Activated effector memory CD4-positive, alpha-beta T cell treated with Interleukin-2 at 50 U/mL for 16 hours (primary cell): ENCODE data around the gene ISG20L2.

Experiments
- DNase-seq: peaks from one replicate; pipeline ENCODE4 v3.0.0-alpha.2; 2020

ISG20L2 gene

GRCh38 chr1:156740237-156740740 is 11.7 kb upstream of the ISG20L2 start:
- no peak for DNase-seq

- DNase-seq = no peak
These were observed 10.3 kb upstream of the ISG20L2 start for GRCh38 chr1:156738916-156739315.

GRCh38 chr1:156738407-156738806 is 9.8 kb upstream of the ISG20L2 start:
- no peak for DNase-seq

DNA sequence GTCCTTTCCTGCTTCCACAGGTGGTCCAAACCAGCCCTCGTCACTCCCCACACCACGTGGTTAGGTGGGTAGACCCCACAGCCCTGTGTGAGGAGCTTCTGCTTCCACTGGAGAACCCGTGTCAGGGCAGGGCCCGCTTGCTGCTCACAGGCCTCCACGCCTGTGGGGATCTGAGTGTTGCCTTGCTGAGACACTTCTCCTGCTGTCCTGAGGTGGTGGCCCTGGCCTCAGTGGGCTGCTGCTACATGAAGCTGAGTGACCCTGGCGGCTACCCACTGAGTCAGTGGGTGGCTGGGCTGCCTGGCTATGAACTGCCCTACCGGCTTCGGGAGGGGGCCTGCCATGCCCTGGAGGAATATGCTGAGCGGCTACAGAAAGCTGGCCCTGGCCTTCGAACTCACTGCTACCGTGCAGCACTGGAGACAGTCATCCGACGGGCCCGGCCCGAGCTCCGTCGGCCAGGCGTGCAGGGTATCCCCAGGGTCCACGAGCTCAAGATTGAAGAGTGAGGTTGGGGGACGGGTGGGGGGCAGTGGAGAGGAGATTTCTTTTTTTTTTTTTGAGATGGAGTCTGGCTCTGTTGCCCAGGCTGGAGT is 5.5 kb upstream of the ISG20L2 start:
- DNase-seq = no peak

DNA sequence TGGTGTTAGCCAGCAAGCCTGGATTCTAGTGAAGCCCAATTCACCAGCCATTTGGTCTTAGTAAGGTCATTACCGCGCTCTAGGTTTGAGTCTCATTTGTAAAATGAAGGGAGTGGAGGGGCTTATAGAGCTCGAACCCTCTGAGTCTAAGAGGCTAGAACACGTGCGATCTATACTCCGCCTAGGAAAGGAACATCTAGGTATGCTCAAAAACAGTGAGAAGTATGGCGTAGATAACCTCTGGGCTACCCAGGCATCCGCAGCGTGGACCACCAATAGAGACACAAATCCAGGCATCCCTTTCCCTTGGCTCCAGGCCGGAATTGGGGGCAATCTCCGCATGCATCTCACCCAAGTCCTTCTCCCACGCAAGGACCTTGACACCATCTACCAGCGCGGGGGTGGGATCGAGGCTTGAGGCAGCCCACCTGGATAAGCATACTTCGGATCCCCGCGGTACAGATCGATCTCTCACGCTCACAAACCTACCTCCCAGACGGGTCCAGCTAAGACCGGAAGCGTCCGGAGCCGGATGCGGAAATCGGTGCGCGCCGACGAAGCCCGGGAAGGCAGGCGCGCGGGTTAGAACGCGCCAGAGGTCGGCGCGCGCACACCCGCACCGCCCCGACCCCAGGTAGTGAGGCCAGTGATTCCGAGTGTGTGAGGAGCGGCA is 504 bp downstream of the ISG20L2 start, which contains the start of gene METTL25B:
METTL25B (plus strand) TSS at position 544 of the 673 bp plus-strand sequence. CDS start 636 bp downstream, outside the sequence.
- DNase-seq = no peak

- DNase-seq = no peak
These were observed 1.1 kb downstream of the ISG20L2 start for GRCh38 chr1:156727492-156727891.

- no peak for DNase-seq
These were observed 1.9 kb downstream of the ISG20L2 start for GRCh38 chr1:156726549-156727226.

DNA sequence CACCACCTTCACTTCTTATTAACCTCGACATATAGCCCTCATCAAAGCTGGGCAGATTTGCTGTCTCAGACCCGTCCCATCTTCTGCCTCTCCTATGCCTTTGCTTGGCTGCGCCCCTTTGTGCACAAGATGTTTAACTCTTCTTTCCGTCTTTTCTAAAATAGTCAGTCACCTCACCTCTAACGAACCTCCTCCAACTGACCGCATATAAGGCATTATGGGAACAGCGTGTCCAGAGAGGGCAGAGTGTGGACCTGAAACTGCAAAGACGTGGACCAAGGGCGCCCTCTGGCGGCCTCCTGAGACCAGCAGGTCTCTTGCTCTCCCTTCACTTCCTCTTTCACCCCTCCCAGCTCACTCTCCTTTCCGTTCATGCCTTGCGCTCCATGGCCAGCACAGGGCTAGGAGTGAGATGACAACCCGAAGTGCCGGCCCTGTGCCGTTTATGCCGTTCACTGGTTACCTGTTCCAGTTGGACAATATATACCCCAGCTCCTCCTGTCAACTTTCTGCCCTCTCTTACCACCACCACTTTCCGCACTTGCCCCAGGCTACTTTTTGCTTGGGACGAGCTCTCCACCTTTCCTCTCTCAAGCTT is 2.8 kb downstream of the ISG20L2 start:
- peak; percentile 64 for DNase-seq

DNA sequence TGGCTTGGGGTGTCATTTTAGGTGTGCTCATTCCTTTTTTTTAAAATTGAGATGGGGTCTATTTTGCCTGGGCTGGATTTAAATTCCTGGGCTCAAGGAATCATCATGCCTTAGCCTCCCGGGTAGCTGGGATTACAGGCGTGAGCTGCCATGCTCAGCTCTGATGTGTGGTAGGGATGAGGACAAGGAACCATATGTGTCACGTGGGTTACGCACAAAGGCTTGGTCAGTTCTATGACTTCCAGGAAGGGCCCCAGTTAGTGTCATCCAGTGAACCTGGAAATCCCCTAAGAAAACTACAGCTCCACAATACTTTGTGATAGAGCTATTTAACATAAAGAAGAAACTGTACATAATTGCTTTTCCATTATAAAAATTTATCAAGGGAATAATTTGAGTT is 7.0 kb downstream of the ISG20L2 start:
- DNase-seq = no peak

DNA sequence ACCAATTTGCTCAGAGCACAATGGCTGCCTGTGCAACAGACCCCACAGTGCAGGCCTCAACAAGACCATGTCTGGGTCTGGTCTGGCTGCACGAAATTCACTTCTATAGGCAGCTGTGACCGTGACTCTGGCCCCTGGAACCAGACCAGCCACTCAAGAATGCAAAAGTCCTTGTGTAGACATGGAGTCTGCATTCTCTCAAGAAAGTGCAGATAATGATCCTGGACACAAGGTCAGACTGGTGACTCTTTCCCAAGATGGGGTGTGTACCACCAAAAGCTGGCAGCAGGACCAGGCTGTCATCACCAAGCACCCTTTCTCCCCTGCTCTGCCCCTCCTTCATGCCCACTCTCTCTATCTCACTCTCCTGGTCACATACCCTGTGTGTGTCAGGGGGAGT is 7.4 kb downstream of the ISG20L2 start:
- no peak for DNase-seq

DNA sequence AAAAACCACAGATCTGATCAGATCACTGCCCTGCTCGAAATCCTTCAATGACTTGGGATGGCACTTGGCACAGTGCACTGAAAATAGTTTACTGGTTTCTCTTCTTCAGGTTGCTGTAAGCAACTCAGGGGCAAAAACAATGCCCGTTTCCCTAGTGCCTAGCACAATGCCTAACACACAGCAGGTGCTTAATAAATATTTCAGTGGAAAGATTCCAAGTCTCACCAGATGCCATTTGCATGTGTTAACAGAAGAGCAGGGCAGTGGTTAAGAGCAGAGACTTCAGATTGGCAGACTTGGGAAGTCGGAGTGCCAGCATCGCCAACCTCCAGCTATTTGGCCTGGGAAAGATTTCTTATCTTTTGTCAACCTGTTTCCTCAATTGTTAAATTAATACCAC is 11.2 kb downstream of the ISG20L2 start:
- no peak for DNase-seq

GRCh38 chr1:156714830-156715229 is 13.7 kb downstream of the ISG20L2 start:
- no peak for DNase-seq

GRCh38 chr1:156712626-156713025 is 15.9 kb downstream of the ISG20L2 start:
- DNase-seq = no peak

DNA sequence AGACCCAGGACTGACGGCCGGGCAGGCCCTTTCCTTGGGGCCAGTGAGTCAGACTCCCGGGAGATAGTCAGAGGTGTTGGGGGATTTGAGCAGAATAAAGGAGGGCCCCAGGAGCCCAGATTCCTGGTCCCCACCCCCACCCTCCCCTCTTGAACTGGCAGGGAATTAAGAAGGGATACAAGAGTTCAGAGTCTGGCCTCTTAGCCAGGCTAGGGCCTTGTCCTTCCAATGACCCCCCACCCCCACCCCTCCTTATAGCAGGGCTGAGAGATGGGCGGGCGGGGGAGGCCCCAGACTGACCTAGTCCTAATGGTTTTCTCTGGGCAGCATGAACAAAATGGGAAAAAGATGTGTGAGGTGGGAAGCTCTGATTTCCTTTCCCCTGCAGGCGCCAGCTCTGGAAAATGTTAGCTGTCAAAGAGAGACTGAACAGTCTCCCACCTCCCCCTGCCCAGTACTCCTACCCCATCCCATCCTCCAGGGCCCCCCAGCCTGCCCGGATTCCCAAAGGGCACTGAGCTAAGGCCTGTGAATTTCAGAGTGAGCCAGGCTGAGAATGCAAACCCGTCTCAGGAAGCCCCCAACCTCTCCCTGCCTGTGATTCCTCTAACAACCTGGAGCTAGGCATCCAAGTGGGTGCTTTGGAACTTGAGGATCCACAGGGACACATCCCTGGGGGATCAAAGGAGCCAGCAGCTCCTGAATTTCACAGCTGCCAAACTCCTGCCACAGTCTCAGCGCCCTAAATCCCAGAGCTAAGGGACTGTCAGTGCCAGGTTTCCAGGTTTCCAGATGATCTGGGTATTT is 17.4 kb downstream of the ISG20L2 start:
- DNase-seq = no peak

DNA sequence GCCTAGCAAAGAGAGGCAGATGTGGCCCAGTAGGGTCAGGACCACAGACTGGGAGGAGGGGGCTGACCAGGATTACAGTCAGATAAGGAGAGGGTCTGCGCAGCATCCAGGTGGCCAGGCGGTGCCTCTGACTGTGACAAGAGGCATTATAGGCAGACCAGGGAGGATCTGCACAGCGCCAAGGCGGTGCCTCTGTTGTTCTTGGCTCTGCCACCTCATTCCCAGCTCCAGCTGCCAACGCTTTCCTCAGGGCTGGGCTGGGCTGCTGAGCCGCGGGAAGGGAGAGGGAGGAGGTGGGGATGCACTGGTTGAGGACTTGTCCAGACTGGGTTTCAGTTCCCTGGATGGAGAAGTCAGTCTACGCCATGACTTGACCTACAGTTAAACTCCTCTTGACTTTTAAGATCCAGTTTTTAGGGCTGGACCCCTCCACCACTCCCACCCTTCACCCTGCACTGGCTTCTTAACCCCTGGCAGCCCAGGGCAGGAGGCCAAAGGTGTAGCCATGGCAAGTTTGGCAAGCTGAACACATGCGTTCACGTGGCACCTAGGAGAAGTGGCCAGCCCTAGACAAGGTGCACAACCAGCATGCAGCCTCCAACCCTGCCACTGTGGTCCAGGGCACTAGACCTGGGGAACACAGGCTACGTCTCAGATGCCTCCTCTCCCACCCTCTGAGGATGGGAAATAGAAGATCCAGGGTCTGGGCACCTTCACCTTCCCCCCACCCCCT is 18.6 kb downstream of the ISG20L2 start:
- DNase-seq = no peak

DNA sequence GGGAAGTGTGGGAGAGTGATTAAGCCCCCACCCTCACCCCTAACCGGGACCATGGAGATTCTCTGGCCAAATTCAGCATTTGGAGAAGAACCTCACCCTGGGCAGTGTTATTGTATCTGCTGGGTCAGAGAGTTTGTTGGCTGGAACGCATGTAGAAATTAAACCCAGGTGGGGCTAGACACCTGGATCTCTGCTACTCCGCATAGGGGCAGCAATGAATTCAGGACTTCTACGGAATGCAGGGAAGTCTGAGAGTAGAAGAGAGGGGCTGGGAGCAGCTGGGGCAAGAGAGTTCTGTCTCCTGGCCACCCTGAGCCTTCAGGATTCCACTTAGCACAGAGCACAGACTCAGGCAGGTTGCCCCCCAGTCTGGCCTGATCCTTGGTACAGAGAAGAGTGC is 19.5 kb downstream of the ISG20L2 start:
- no peak for DNase-seq

DNA sequence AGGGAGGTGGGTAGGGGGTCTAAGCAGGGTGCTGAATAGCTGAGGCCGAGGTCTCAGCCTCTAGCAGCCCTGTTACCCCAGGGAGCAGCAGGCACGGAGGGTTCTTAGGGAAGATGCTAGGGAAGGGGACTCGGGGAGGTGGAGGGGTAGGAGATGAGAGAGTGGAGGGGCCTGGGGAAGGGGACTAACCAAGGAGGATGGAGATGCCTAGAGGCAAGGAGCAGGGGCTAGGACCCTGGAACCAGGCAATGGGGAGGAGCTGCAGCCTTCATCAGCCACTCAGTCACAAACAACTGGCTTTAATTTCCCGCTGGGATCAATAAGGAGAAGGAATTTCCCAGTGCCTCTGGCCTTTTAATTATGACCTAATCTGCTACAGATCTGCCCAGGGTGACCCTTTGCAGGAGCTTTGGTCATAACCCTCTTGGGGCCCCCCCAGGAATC is 20.3 kb downstream of the ISG20L2 start:
- no peak for DNase-seq

DNA sequence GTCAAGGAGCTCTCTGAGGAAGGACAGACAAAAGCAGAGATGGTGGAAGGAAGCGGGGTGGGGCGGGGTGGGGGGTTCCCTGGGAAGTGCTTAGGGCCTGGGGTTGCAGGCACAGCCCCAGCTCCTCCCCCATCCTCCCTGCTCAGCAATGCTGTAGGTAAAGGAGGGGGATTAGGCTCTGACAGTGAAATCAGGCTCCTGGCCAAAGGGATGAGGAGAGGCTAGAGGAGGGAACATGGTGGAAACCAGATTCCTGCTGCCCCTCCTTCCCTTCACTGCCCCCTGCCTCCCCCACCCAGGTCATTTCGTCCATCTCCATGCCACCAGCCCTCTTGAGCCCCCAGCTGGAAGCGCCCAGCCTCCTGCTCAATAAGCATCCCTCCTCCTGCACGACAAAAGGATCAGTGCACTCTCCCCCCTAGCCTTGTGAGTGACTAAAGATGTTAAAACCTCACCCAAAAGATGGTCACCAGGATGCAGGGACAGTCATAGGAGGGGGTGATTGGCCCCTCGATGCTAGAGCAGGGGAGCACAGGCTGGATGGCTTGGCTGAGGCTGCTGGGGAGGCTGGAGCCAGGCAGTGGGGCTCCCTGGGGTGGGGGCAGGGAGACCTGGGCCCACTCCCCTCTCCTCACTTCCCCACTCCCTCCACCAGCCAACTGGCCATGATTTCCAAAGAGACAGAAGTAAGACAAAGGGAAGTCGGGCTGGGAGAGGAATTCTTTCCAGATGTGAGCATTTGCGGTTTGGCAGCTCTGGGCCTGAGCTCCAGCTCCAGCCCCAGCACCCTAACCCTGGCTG is 20.9 kb downstream of the ISG20L2 start:
- DNase-seq = no peak

- DNase-seq = no peak
These were observed 21.7 kb downstream of the ISG20L2 start for GRCh38 chr1:156706657-156707416.
